ENCODE measurements around the gene TENT4A. TPM values are rescaled to one million over a fixed set of nuclear protein-coding genes. Genes with fewer than 3 reads are reported as not detected.
A peak's percentile ranks its signal among the peaks of the same experiment; 100 is the strongest.

TENT4A gene
- total and polyA plus RNA-seq, 12 donors: 4.2 to 13.7 (median 11.3) TPM

GRCh38 chr5:6747103-6747502 is 33.9 kb downstream of the TENT4A start:
- intact Hi-C loops (cut with DNase I): loop anchor here in 7 of 10 donors (2.0 to 10.0 kb wide), 8 partner anchors 35 to 1255 kb away; partner anchors contain the start of genes NSUN2 (in 4 of the 7), SRD5A1 (in 4 of the 7), MED10 (in 1 of the 7) and TENT4A (in 1 of the 7)
- peaks cover 0 to 14% (median 8%) of the 10 kb centered on the region in 9 donors for H3K4me1 ChIP-seq
- DNase-seq (no peak), ATAC-seq (no peak)
- H3K9me3 ChIP-seq: no peaks in the 10 kb centered on the region
- H3K27ac ChIP-seq: no peak overlapping the region
- 84 to 88% methylated on average over 9 of the region's 9 CpGs for WGBS, 2 donors
- no peak overlapping the region for H3K4me3 ChIP-seq
- no peak for TF ChIP-seq CTCF (IDR thresholded peaks at IDR 0.05)
- H3K36me3 ChIP-seq: peaks cover 0 to 99% (median 36%) of the 10 kb centered on the region in 9 donors
- no peaks in the 10 kb centered on the region for H3K27me3 ChIP-seq

- 86 to 87% methylated on average over 11 of the region's 11 CpGs for WGBS, 2 donors
- intact Hi-C loops (cut with DNase I): loop anchor here in 6 of 10 donors (5.0 to 10.0 kb wide), 7 partner anchors 36 to 1256 kb away; partner anchors contain the start of genes NSUN2 (in 4 of the 6), SRD5A1 (in 4 of the 6), MED10 (in 1 of the 6) and TENT4A (in 1 of the 6)
- H3K27ac ChIP-seq: no peak overlapping the region
- H3K36me3 ChIP-seq: peaks cover 0 to 99% (median 47%) of the 10 kb centered on the region in 9 donors
- no peaks in the 10 kb centered on the region for H3K27me3 ChIP-seq
- H3K4me3 ChIP-seq: no peak overlapping the region
- ATAC-seq (peak in 2 of 8 donors; percentile 30 to 64), DNase-seq (no peak)
- peaks cover 0 to 14% (median 8%) of the 10 kb centered on the region in 9 donors for H3K4me1 ChIP-seq
- TF ChIP-seq CTCF (IDR thresholded peaks at IDR 0.05): no peak
- no peaks in the 10 kb centered on the region for H3K9me3 ChIP-seq
Measured at GRCh38 chr5:6748142-6748541, 34.9 kb downstream of the TENT4A start.

- H3K9me3 ChIP-seq: no peaks in the 10 kb centered on the region
- peaks cover 0 to 99% (median 55%) of the 10 kb centered on the region in 9 donors for H3K36me3 ChIP-seq
- ATAC-seq (no peak), DNase-seq (no peak)
- no peak overlapping the region for H3K27ac ChIP-seq
- intact Hi-C loops (cut with DNase I): loop anchor here in 6 of 10 donors (5.0 to 10.0 kb wide), 7 partner anchors 37 to 1257 kb away; partner anchors contain the start of genes NSUN2 (in 4 of the 6), SRD5A1 (in 4 of the 6), MED10 (in 1 of the 6) and TENT4A (in 1 of the 6)
- WGBS, 2 donors: 90 to 93% methylated on average over 22 of the region's 22 CpGs
- H3K27me3 ChIP-seq: no peaks in the 10 kb centered on the region
- H3K4me3 ChIP-seq: no peak overlapping the region
- no peak for TF ChIP-seq CTCF (IDR thresholded peaks at IDR 0.05)
- H3K4me1 ChIP-seq: peaks cover 0 to 14% (median 8%) of the 10 kb centered on the region in 9 donors
Measured at GRCh38 chr5:6749026-6749716, 35.9 kb downstream of the TENT4A start.

GRCh38 chr5:6750142-6750840 is 37.1 kb downstream of the TENT4A start:
- WGBS, 2 donors: 86 to 90% methylated on average over 23 of the region's 23 CpGs
- peaks cover 0 to 99% (median 60%) of the 10 kb centered on the region in 9 donors for H3K36me3 ChIP-seq
- H3K9me3 ChIP-seq: no peaks in the 10 kb centered on the region
- H3K4me3 ChIP-seq: no peak overlapping the region
- peaks cover 0 to 7% (median 4%) of the 10 kb centered on the region in 9 donors for H3K4me1 ChIP-seq
- intact Hi-C loops (cut with DNase I): no loop called here
- no peak overlapping the region for H3K27ac ChIP-seq
- DNase-seq (no peak), ATAC-seq (no peak)
- TF ChIP-seq CTCF (IDR thresholded peaks at IDR 0.05): no peak
- no peaks in the 10 kb centered on the region for H3K27me3 ChIP-seq

Measured in heart right ventricle (tissue), 16 donors.